Hepatocyte (in vitro differentiated cells): ENCODE measurements around the gene CHSY3. TPM values are rescaled to one million over a fixed set of nuclear protein-coding genes. Genes with fewer than 3 reads are reported as not detected.

Source experiments
- DNase-seq: peaks from one replicate; pipeline ENCODE4 v3.0.0-alpha.2; 2016; ENCODE audit warnings: low spot score
- H2AFZ ChIP-seq: fragments of 200-600 bp; sonication (generic); 2 replicates; pipeline ENCODE4 v1.6.0; 2016; ENCODE audit warnings: antibody characterized with exemption, mild to moderate bottlenecking
- H3K27ac ChIP-seq: fragments of 200-600 bp; sonication (generic); 2 replicates; pipeline ENCODE4 v1.5.1; 2016; ENCODE audit warnings: mild to moderate bottlenecking
- H3K27me3 ChIP-seq: fragments of 200-600 bp; sonication (generic); 2 replicates; pipeline ENCODE4 v1.6.1; 2016
- H3K36me3 ChIP-seq: fragments of 200-600 bp; sonication (generic); replicated peaks from 2 replicates; pipeline ENCODE4 v1.5.1; 2016; ENCODE audit warnings: low read depth; ENCODE audit not compliant: insufficient read depth
- H3K4me1 ChIP-seq: fragments of 200-600 bp; sonication (generic); 2 replicates; pipeline ENCODE4 v1.5.1; 2016; ENCODE audit warnings: mild to moderate bottlenecking, moderate library complexity; ENCODE audit not compliant: insufficient read depth
- H3K4me2 ChIP-seq: fragments of 200-600 bp; sonication (generic); 2 replicates; pipeline ENCODE4 v1.6.0; 2016
- H3K4me3 ChIP-seq: fragments of 200-600 bp; sonication (generic); 2 replicates; pipeline ENCODE4 v1.5.1; 2016; ENCODE audit warnings: mild to moderate bottlenecking
- H3K79me2 ChIP-seq: fragments of 200-600 bp; sonication (generic); 2 replicates; pipeline ENCODE4 v1.6.0; 2017; ENCODE audit warnings: mild to moderate bottlenecking
- H3K9me2 ChIP-seq: fragments of 200-600 bp; sonication (generic); replicated peaks from 2 replicates; pipeline ENCODE4 v1.6.0; 2017; ENCODE audit warnings: mild to moderate bottlenecking; ENCODE audit not compliant: insufficient read depth
- H3K9me3 ChIP-seq: fragments of 200-600 bp; sonication (generic); 2 replicates; pipeline ENCODE4 v1.5.1; 2016; ENCODE audit warnings: low read depth, mild to moderate bottlenecking
- H4K20me1 ChIP-seq: fragments of 200-600 bp; sonication (generic); 2 replicates; pipeline ENCODE4 v1.6.0; 2016; ENCODE audit warnings: mild to moderate bottlenecking; ENCODE audit not compliant: insufficient read depth, poor library complexity, severe bottlenecking
- CTCF ChIP-seq: fragments of 200-600 bp; sonication (generic); IDR thresholded peaks from 2 replicates; pipeline ENCODE4 v1.5.1; 2016; ENCODE audit warnings: antibody characterized with exemption, mild to moderate bottlenecking; ENCODE audit not compliant: poor library complexity
- EZH2 ChIP-seq: fragments of 200-600 bp; sonication (generic); IDR thresholded peaks from 2 replicates; pipeline ENCODE4 v1.6.1; 2016; ENCODE audit warnings: antibody characterized with exemption, mild to moderate bottlenecking, borderline replicate concordance
- EZH2phosphoT487 ChIP-seq: fragments of 200-600 bp; sonication (generic); IDR thresholded peaks from one replicate; pipeline ENCODE4 v1.6.1; 2018; ENCODE audit warnings: antibody characterized with exemption, mild to moderate bottlenecking, low read depth, moderate library complexity; ENCODE audit not compliant: unreplicated experiment, severe bottlenecking
- WGBS: methylation state at CpG from one replicate; pipeline ENCODE4 v1.1.6; 2016; ENCODE audit warnings: low lambda C conversion rate; ENCODE audit errors: missing lambda C conversion rate; 5-methylcytosine and 5-hydroxymethylcytosine counted together
- polyA plus RNA-seq: library from polyadenylated mRNA; unstranded; fragments of >200 nt; fragmentation: Nextera tagmentation; extraction: Ambion mirVana; gene quantifications from 2 replicates; pipeline ENCODE4 v1.2.1, GENCODE V29; 2016
- total RNA-seq: library from RNA; depleted of rRNA; stranded (reverse); fragments of >200 nt; gene quantifications from 2 replicates; pipeline ENCODE4 v1.2.3, GENCODE V29; 2014

The CHSY3 gene
- total and polyA plus RNA-seq, 2 experiments from 2014 or later: 16.0 to 22.4 TPM

DNA sequence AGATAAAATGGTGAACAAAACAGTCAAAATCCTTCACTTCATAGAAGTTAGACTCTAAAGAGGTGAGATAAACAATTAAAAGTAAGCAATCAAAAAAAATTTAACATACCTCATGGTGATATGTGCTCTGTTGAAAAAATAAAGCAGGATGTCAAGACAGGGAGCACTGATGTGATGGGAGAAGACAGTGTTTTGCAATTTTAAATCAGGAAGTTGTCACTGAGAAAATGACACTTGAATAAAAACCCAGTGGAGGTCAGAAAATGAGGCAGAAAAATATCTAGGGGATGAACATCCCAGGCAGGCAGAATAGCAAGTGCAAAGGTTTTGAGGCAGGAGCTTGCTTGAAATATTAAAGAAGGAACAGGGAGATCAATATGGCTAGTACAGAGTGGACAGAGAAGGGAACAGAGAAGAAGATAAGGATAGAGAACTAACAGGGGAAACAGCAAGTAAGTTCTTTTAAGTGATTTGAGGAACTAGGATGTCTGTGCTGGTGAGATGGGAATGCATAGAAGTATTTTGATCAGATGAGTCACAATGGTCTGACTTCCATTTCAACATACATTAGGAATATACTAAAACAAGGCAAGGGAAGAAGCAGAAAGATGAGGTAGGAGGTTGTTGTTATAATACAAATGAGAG lies 130.4 kb downstream of the CHSY3 start:
- Histone ChIP-seq H3K79me2 (no peaks in the 10 kb centered on the region), H3K9me2 (no peaks in the 10 kb centered on the region), H3K27me3 (no peaks in the 10 kb centered on the region), H2AFZ (no peak overlapping the region), H3K4me3 (no peak overlapping the region), H3K36me3 (no peaks in the 10 kb centered on the region), H3K9me3 (no peaks in the 10 kb centered on the region), H4K20me1 (no peaks in the 10 kb centered on the region), H3K27ac (no peak overlapping the region), H3K4me2 (no peak overlapping the region), H3K4me1 (no peaks in the 10 kb centered on the region)
- DNase-seq: no peak
- TF ChIP-seq EZH2: no peak
- TF ChIP-seq EZH2phosphoT487: no peak
- TF ChIP-seq CTCF: no peak

- no peaks in the 10 kb centered on the region for H3K79me2 ChIP-seq
- H3K27me3 ChIP-seq: no peaks in the 10 kb centered on the region
- H2AFZ ChIP-seq: no peak overlapping the region
- no peaks in the 10 kb centered on the region for H3K4me1 ChIP-seq
- no peak overlapping the region for H3K4me3 ChIP-seq
- H3K36me3 ChIP-seq: no peaks in the 10 kb centered on the region
- DNase-seq: no peak
- no peak overlapping the region for H3K4me2 ChIP-seq
- TF ChIP-seq EZH2phosphoT487: no peak
- TF ChIP-seq CTCF: no peak
- no peak for TF ChIP-seq EZH2
- 69% methylated on average over 1 of the region's 1 CpG for WGBS
- no peaks in the 10 kb centered on the region for H3K9me3 ChIP-seq
- no peak overlapping the region for H3K27ac ChIP-seq
- H3K9me2 ChIP-seq: no peaks in the 10 kb centered on the region
- H4K20me1 ChIP-seq: no peaks in the 10 kb centered on the region
Observed at GRCh38 chr5:130035388-130035787, 131.1 kb downstream of the CHSY3 start.

GRCh38 chr5:130037905-130038304 lies 133.6 kb downstream of the CHSY3 start:
- no peak overlapping the region for H3K4me3 ChIP-seq
- no peaks in the 10 kb centered on the region for H4K20me1 ChIP-seq
- H3K79me2 ChIP-seq: no peaks in the 10 kb centered on the region
- H2AFZ ChIP-seq: no peak overlapping the region
- no peak for DNase-seq
- no peaks in the 10 kb centered on the region for H3K36me3 ChIP-seq
- TF ChIP-seq CTCF (no peak), EZH2 (no peak), EZH2phosphoT487 (no peak)
- H3K27ac ChIP-seq: no peak overlapping the region
- no peaks in the 10 kb centered on the region for H3K27me3 ChIP-seq
- no peaks in the 10 kb centered on the region for H3K9me3 ChIP-seq
- no peaks in the 10 kb centered on the region for H3K9me2 ChIP-seq
- H3K4me1 ChIP-seq: no peaks in the 10 kb centered on the region
- H3K4me2 ChIP-seq: no peak overlapping the region

DNA sequence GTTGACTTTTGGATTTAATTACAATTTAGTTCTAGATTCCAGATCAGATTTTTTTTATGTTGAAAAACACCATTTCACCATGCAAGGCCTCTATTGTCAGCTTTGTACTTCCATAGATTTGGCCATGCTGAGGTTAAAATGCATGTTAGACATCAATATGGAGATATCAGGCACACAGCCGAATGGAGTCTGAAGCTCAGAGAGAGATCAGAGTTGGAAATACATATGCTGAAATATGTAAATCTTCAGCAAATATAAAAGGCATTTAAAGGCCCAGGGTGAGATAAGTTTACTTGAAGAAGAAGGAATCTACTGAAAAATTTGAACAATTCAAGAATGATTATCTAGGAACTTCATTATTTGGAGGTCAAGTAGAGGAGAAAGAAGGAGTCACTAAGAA lies 139.6 kb downstream of the CHSY3 start:
- Histone ChIP-seq H3K9me3 (no peaks in the 10 kb centered on the region), H3K4me2 (no peak overlapping the region), H3K79me2 (no peaks in the 10 kb centered on the region), H3K27me3 (no peaks in the 10 kb centered on the region), H4K20me1 (no peaks in the 10 kb centered on the region), H3K27ac (no peak overlapping the region), H2AFZ (no peak overlapping the region), H3K4me3 (no peak overlapping the region), H3K4me1 (no peaks in the 10 kb centered on the region), H3K9me2 (no peaks in the 10 kb centered on the region), H3K36me3 (no peaks in the 10 kb centered on the region)
- 91% methylated on average over 1 of the region's 1 CpG for WGBS
- no peak for TF ChIP-seq CTCF
- no peak for TF ChIP-seq EZH2
- no peak for TF ChIP-seq EZH2phosphoT487
- no peak for DNase-seq
